ENCODE measurements around the gene GRN. TPM values are rescaled to one million over a fixed set of nuclear protein-coding genes. Genes with fewer than 3 reads are reported as not detected.
"Not testable (repeated sequence)": the region's sequence is repeated elsewhere in the genome, so short reads cannot be mapped to it uniquely, and the experiment has no call there.

The GRN gene
- total RNA-seq, 2 experiments from 2014 or later = 56.5 to 69.2 TPM

GRCh38 chr17:44340553-44340952, 4.5 kb upstream of the GRN start:
- H3K4me3 Mint-ChIP-seq; H3K36me3 Mint-ChIP-seq; DNase-seq; H3K9me3 Mint-ChIP-seq (ENCODE audit: low read depth); H3K27ac Mint-ChIP-seq; ATAC-seq: not testable (repeated sequence)
- Mint-ChIP-seq H3K4me1 (peaks cover 10% of the 10 kb centered on the region), H3K27me3 (peaks cover 17% of the 10 kb centered on the region)
- CTCF ChIA-PET = interaction anchor here (0.7 to 3.0 kb wide), 3 partner anchors 10 to 199 kb away, joined by 3 to 14 read pairs (median 3); partner anchors contain the start of gene HROB

GRCh38 chr17:44343510-44344209, 1.4 kb upstream of the GRN start:
- Mint-ChIP-seq H3K9me3 (ENCODE audit: low read depth) (no peaks in the 10 kb centered on the region), H3K36me3 (no peaks in the 10 kb centered on the region), H3K27me3 (peaks cover 11% of the 10 kb centered on the region), H3K27ac (no peak overlapping the region), H3K4me1 (peaks cover 29% of the 10 kb centered on the region), H3K4me3 (no peak overlapping the region)
- no peak for DNase-seq
- no peak for ATAC-seq
- CTCF ChIA-PET = interaction anchor here (2.3 to 3.4 kb wide), 5 partner anchors 12 to 133 kb away, joined by 12 to 40 read pairs (median 23); partner anchors contain the start of gene FAM171A2

GRCh38 chr17:44345454-44346026, 438 bp downstream of the GRN start:
- DNase-seq = peak; percentile 64
- no peaks in the 10 kb centered on the region for H3K9me3 Mint-ChIP-seq (ENCODE audit: low read depth)
- ATAC-seq = peak; percentile 22

GRCh38 chr17:44346064-44346844, 1.2 kb downstream of the GRN start:
- no peaks in the 10 kb centered on the region for H3K9me3 Mint-ChIP-seq (ENCODE audit: low read depth)
- ATAC-seq (no peak), DNase-seq (no peak)
- H3K4me3 Mint-ChIP-seq = peak overlapping the region; percentile 82
- no peaks in the 10 kb centered on the region for H3K36me3 Mint-ChIP-seq
- H3K27me3 Mint-ChIP-seq = peaks cover 11% of the 10 kb centered on the region
- H3K4me1 Mint-ChIP-seq = peaks cover 33% of the 10 kb centered on the region
- H3K27ac Mint-ChIP-seq = no peak overlapping the region
- CTCF ChIA-PET = interaction anchor here (0.6 to 5.6 kb wide), 31 partner anchors 9 to 331 kb away, joined by 3 to 40 read pairs (median 4); partner anchors contain the start of genes FAM171A2, HDAC5, RUNDC3A and TMEM101

More at GRCh38 chr17:44345454-44346026, 438 bp downstream of the GRN start:
- Mint-ChIP-seq H3K36me3 (no peaks in the 10 kb centered on the region), H3K4me3 (peak overlapping the region; percentile 82), H3K27me3 (peaks cover 11% of the 10 kb centered on the region), H3K27ac (peak overlapping the region; percentile 9), H3K4me1 (peaks cover 31% of the 10 kb centered on the region)
- CTCF ChIA-PET = interaction anchor here (0.6 to 3.4 kb wide), 33 partner anchors 9 to 331 kb away, joined by 3 to 40 read pairs (median 4); partner anchors contain the start of genes FAM171A2, HDAC5, RUNDC3A and TMEM101

- H3K4me1 Mint-ChIP-seq = peaks cover 33% of the 10 kb centered on the region
- ATAC-seq; DNase-seq; H3K4me3 Mint-ChIP-seq; H3K9me3 Mint-ChIP-seq (ENCODE audit: low read depth); H3K36me3 Mint-ChIP-seq; H3K27ac Mint-ChIP-seq: not testable (repeated sequence)
- CTCF ChIA-PET = interaction anchor here (0.7 to 5.6 kb wide), 7 partner anchors 15 to 224 kb away, joined by 3 to 35 read pairs (median 4); partner anchors contain the start of genes FAM171A2 and HDAC5
- H3K27me3 Mint-ChIP-seq = peaks cover 11% of the 10 kb centered on the region
Observed at GRCh38 chr17:44347206-44348055, 2.3 kb downstream of the GRN start.

- no peak overlapping the region for H3K27ac Mint-ChIP-seq
- H3K9me3 Mint-ChIP-seq (ENCODE audit: low read depth) = no peaks in the 10 kb centered on the region
- H3K4me1 Mint-ChIP-seq = peaks cover 36% of the 10 kb centered on the region
- ATAC-seq (no peak), DNase-seq (peak; percentile 58)
- CTCF ChIA-PET = interaction anchor here (0.7 to 5.6 kb wide), 6 partner anchors 15 to 225 kb away, joined by 3 to 35 read pairs (median 6); partner anchors contain the start of genes FAM171A2 and HDAC5
- peaks cover 8% of the 10 kb centered on the region for H3K27me3 Mint-ChIP-seq
- H3K4me3 Mint-ChIP-seq = no peak overlapping the region
- H3K36me3 Mint-ChIP-seq = peaks cover 5% of the 10 kb centered on the region
Observed at GRCh38 chr17:44348234-44348987, 3.3 kb downstream of the GRN start.

- H3K27me3 Mint-ChIP-seq = peaks cover 6% of the 10 kb centered on the region
- no peak for DNase-seq
- H3K27ac Mint-ChIP-seq = no peak overlapping the region
- CTCF ChIA-PET = interaction anchor here (2.1 to 6.1 kb wide), 3 partner anchors 14 to 139 kb away, joined by 4 to 64 read pairs (median 35); partner anchors contain the start of gene FAM171A2
- peaks cover 36% of the 10 kb centered on the region for H3K4me1 Mint-ChIP-seq
- H3K4me3 Mint-ChIP-seq = no peak overlapping the region
- ATAC-seq = no peak
- no peaks in the 10 kb centered on the region for H3K9me3 Mint-ChIP-seq (ENCODE audit: low read depth)
- H3K36me3 Mint-ChIP-seq = peaks cover 5% of the 10 kb centered on the region
Observed at GRCh38 chr17:44348988-44349364, 3.9 kb downstream of the GRN start.

- H3K27ac Mint-ChIP-seq = no peak overlapping the region
- no peak overlapping the region for H3K4me3 Mint-ChIP-seq
- peaks cover 5% of the 10 kb centered on the region for H3K36me3 Mint-ChIP-seq
- DNase-seq (no peak), ATAC-seq (no peak)
- peaks cover 34% of the 10 kb centered on the region for H3K4me1 Mint-ChIP-seq
- H3K27me3 Mint-ChIP-seq = peaks cover 6% of the 10 kb centered on the region
- CTCF ChIA-PET = interaction anchor here (0.8 to 6.2 kb wide), 9 partner anchors 11 to 146 kb away, joined by 3 to 64 read pairs (median 11); partner anchors contain the start of gene FAM171A2
- H3K9me3 Mint-ChIP-seq (ENCODE audit: low read depth) = no peaks in the 10 kb centered on the region
Observed at GRCh38 chr17:44349553-44350070, 4.5 kb downstream of the GRN start.

- H3K27me3 Mint-ChIP-seq = peaks cover 12% of the 10 kb centered on the region
- no peaks in the 10 kb centered on the region for H3K9me3 Mint-ChIP-seq (ENCODE audit: low read depth)
- CTCF ChIA-PET = interaction anchor here (0.6 to 6.2 kb wide), 19 partner anchors 9 to 404 kb away, joined by 3 to 64 read pairs (median 4); partner anchors contain the start of gene FAM171A2
- no peak overlapping the region for H3K27ac Mint-ChIP-seq
- no peak overlapping the region for H3K4me3 Mint-ChIP-seq
- DNase-seq = peak; percentile 81
- H3K4me1 Mint-ChIP-seq = peaks cover 25% of the 10 kb centered on the region
- peak; percentile 79 for ATAC-seq
- H3K36me3 Mint-ChIP-seq = peaks cover 5% of the 10 kb centered on the region
Observed at GRCh38 chr17:44350733-44351226, 5.7 kb downstream of the GRN start.

- ATAC-seq = no peak
Observed at GRCh38 chr17:44351464-44351863, 6.4 kb downstream of the GRN start.

More at GRCh38 chr17:44351464-44351863, 6.4 kb downstream of the GRN start:
- DNase-seq = no peak
- Mint-ChIP-seq H3K27me3 (peaks cover 12% of the 10 kb centered on the region), H3K36me3 (peaks cover 5% of the 10 kb centered on the region), H3K4me1 (peaks cover 18% of the 10 kb centered on the region), H3K27ac (no peak overlapping the region), H3K4me3 (no peak overlapping the region), H3K9me3 (ENCODE audit: low read depth) (no peaks in the 10 kb centered on the region)
- CTCF ChIA-PET = interaction anchor here (0.7 to 6.2 kb wide), 11 partner anchors 9 to 405 kb away, joined by 3 to 64 read pairs (median 8); partner anchors contain the start of gene FAM171A2
